SK-N-SH (cell line): ENCODE data around the gene LAPTM4A. TPM values are rescaled to one million over a fixed set of nuclear protein-coding genes. Genes with fewer than 3 reads are reported as not detected.

ENCODE experiments used
- CTCF ChIA-PET: fragments of 300-600, 350-600 bp; formaldehyde crosslinking; extraction: SDS; loops from one replicate; lab custom pipeline; 2021; lab: Yijun Ruan, JAX
- POLR2A ChIA-PET: fragments of 350-600 bp; sonication (Branson Sonifier 250); formaldehyde crosslinking; extraction: SDS; loops from one replicate; lab custom pipeline; 2020; ENCODE audit warnings: antibody characterized with exemption, inconsistent platforms; lab: Yijun Ruan, JAX
- DNase-seq: peaks from one replicate; pipeline ENCODE4 v3.0.0; 2012
- H2AFZ ChIP-seq: fragments of 200-600 bp; sonication (generic); 2 replicates; pipeline ENCODE4 v1.8.1; 2016; ENCODE audit warnings: antibody characterized with exemption, mild to moderate bottlenecking, low read depth
- H3F3A ChIP-seq: fragments of 200-600 bp; sonication (generic); replicated peaks from 2 replicates; pipeline ENCODE3; 2016; ENCODE audit warnings: antibody characterized with exemption, mild to moderate bottlenecking; ENCODE audit not compliant: insufficient read depth
- H3K27ac ChIP-seq, 2 experiments: fragments of 200-500 bp in 1 of 2; fragments of 200-600 bp in 1 of 2; sonication (Bioruptor generic) in 1 of 2; sonication (generic), shearing (Covaris generic) in 1 of 2; 2 replicates each; pipeline versions ENCODE4 v1.5.1 to v1.6.1; 2014 to 2016; ENCODE audit warnings: low read depth in 2 of 2, inconsistent platforms in 1 of 2, low read length in 1 of 2, mild to moderate bottlenecking in 1 of 2, mixed read lengths in 1 of 2
- H3K27me3 ChIP-seq: fragments of 200-600 bp; sonication (generic), shearing (Covaris generic); 2 replicates; pipeline ENCODE4 v1.6.1; 2016; ENCODE audit warnings: mixed run types; ENCODE audit not compliant: insufficient read depth
- H3K36me3 ChIP-seq, 2 experiments: fragments of 200-500 bp in 1 of 2; fragments of 200-600 bp in 1 of 2; sonication (Bioruptor generic) in 1 of 2; sonication (generic) in 1 of 2; replicated peaks in 1 of 2; 2 replicates each; pipeline versions ENCODE3 to v1.5.1; 2014 to 2016; ENCODE audit warnings: low read length in 1 of 2, mild to moderate bottlenecking in 1 of 2; ENCODE audit not compliant: insufficient read depth in 2 of 2, control insufficient read depth in 1 of 2
- H3K4me1 ChIP-seq, 2 experiments: fragments of 200-500 bp in 1 of 2; fragments of 200-600 bp in 1 of 2; sonication (Bioruptor generic) in 1 of 2; sonication (generic), shearing (Covaris generic) in 1 of 2; 2 replicates each; pipeline versions ENCODE4 v1.5.1 to v1.6.1; 2014 to 2016; ENCODE audit warnings: low read depth in 1 of 2, low read length in 1 of 2, mixed run types in 1 of 2; ENCODE audit not compliant: insufficient read depth in 2 of 2, control insufficient read depth in 1 of 2
- H3K4me2 ChIP-seq: fragments of 200-600 bp; sonication (generic), shearing (Covaris generic); 2 replicates; pipeline ENCODE4 v1.6.1; 2017; ENCODE audit warnings: mixed run types
- H3K4me3 ChIP-seq, 2 experiments: fragments of 200-500 bp in 1 of 2; fragments of 200-600 bp in 1 of 2; sonication (Bioruptor generic) in 1 of 2; sonication (generic), shearing (Covaris generic) in 1 of 2; 2 replicates each; pipeline versions ENCODE4 v1.5.1 to v1.8.1; 2014 to 2016; ENCODE audit warnings: low read depth in 2 of 2, inconsistent platforms in 1 of 2, low read length in 1 of 2, mild to moderate bottlenecking in 1 of 2, mixed read lengths in 1 of 2, moderate library complexity in 1 of 2
- H3K79me2 ChIP-seq: fragments of 200-600 bp; sonication (generic); 2 replicates; pipeline ENCODE4 v1.8.1; 2017; ENCODE audit warnings: mild to moderate bottlenecking; ENCODE audit not compliant: insufficient read depth
- H3K9ac ChIP-seq: fragments of 200-600 bp; sonication (generic); 2 replicates; pipeline ENCODE4 v1.6.1; 2017; ENCODE audit warnings: mixed run types
- H3K9me2 ChIP-seq: fragments of 200-600 bp; sonication (generic); 2 replicates; pipeline ENCODE4 v1.6.1; 2017; ENCODE audit warnings: mixed run types
- H3K9me3 ChIP-seq: fragments of 200-600 bp; sonication (generic); 2 replicates; pipeline ENCODE4 v1.6.1; 2017; ENCODE audit warnings: mixed run types, mild to moderate bottlenecking, moderate library complexity
- H4K20me1 ChIP-seq: fragments of 200-600 bp; sonication (generic); 2 replicates; pipeline ENCODE4 v1.6.1; 2017; ENCODE audit warnings: mild to moderate bottlenecking, mixed run types; ENCODE audit not compliant: insufficient read depth
- CHD2 ChIP-seq: fragments of 150-350 bp; IDR thresholded peaks from 2 replicates; pipeline ENCODE4 v1.6.1; 2018; ENCODE audit warnings: low read length; ENCODE audit not compliant: partially characterized antibody
- EZH2phosphoT487 ChIP-seq: fragments of 200-600 bp; sonication (generic); IDR thresholded peaks from 2 replicates; pipeline ENCODE4 v1.6.1; 2017; ENCODE audit warnings: low read depth, mixed run types, mild to moderate bottlenecking, antibody characterized with exemption, moderate library complexity, borderline replicate concordance
- FOSL2 ChIP-seq: IDR thresholded peaks from 2 replicates; pipeline ENCODE4 v1.4.0; 2012; ENCODE audit warnings: low read depth, mild to moderate bottlenecking, moderate library complexity, borderline replicate concordance
- FOXJ3 ChIP-seq: sonication (generic); formaldehyde crosslinking; IDR thresholded peaks from 2 replicates; pipeline ENCODE4 v1.5.1; 2020; ENCODE audit warnings: mild to moderate bottlenecking, missing genetic modification reagents
- FOXM1 ChIP-seq: IDR thresholded peaks from 2 replicates; pipeline ENCODE4 v1.4.0; 2012; ENCODE audit warnings: low read depth, mild to moderate bottlenecking
- GATA2 ChIP-seq: sonication (generic); formaldehyde crosslinking; IDR thresholded peaks from 2 replicates; pipeline ENCODE4 v1.5.0; 2020; ENCODE audit warnings: mild to moderate bottlenecking, missing genetic modification reagents
- IRF3 ChIP-seq: fragments of 150-350 bp; IDR thresholded peaks from 2 replicates; pipeline ENCODE4 v1.6.1; 2016; ENCODE audit warnings: mild to moderate bottlenecking, low read depth, low read length
- JUND ChIP-seq: IDR thresholded peaks from 2 replicates; pipeline ENCODE4 v1.4.0; 2012
- MAX ChIP-seq: IDR thresholded peaks from 2 replicates; pipeline ENCODE4 v1.4.0; 2012; ENCODE audit warnings: low read depth
- NRF1 ChIP-seq: IDR thresholded peaks from 2 replicates; pipeline ENCODE4 v1.6.1; 2012; ENCODE audit warnings: low read depth, mild to moderate bottlenecking, low read length
- PBX3 ChIP-seq: IDR thresholded peaks from 2 replicates; pipeline ENCODE4; 2012
- REST ChIP-seq: IDR thresholded peaks from 2 replicates; pipeline ENCODE4 v1.6.1; 2012; ENCODE audit warnings: mild to moderate bottlenecking, low read depth, low read length, moderate library complexity
- RFX5 ChIP-seq: IDR thresholded peaks from 2 replicates; pipeline ENCODE4 v1.6.1; 2012; ENCODE audit warnings: mild to moderate bottlenecking, improper control_type of control experiment, low read length
- SIN3A ChIP-seq: IDR thresholded peaks from 2 replicates; pipeline ENCODE4 v1.6.1; 2012; ENCODE audit warnings: low read depth, mild to moderate bottlenecking, low read length, moderate library complexity, borderline replicate concordance
- SMC3 ChIP-seq: IDR thresholded peaks from 2 replicates; pipeline ENCODE4 v1.6.1; 2012; ENCODE audit warnings: low read depth, low read length, improper control_type of control experiment
- USF2 ChIP-seq: fragments of 150-350 bp; IDR thresholded peaks from 2 replicates; pipeline ENCODE4 v1.6.1; 2017; ENCODE audit warnings: antibody characterized with exemption, low read length, low read depth, borderline replicate concordance
- YY1 ChIP-seq: IDR thresholded peaks from 2 replicates; pipeline ENCODE4 v1.4.0; 2012; ENCODE audit warnings: low read depth, mild to moderate bottlenecking
- WGBS: methylation state at CpG from one replicate; pipeline ENCODE4 v1.1.6; 2017; ENCODE audit warnings: low lambda C conversion rate; 5-methylcytosine and 5-hydroxymethylcytosine counted together
- polyA plus RNA-seq, 3 experiments: library from polyadenylated mRNA; depleted of rRNA; stranded (reverse); fragments of >200 nt; gene quantifications; 2 replicates each; pipeline ENCODE4 v1.2.3, GENCODE V29; 2012

Gene LAPTM4A
- polyA plus RNA-seq, 1 of the 3 experiments (the other 2 are of a cell fraction): 306 TPM

- TF ChIP-seq USF2 (no peak), SIN3A (0 out of 2 replicates have a peak, but pooled peaks have one; percentile 50), YY1 (no peak), RFX5 (0 out of 2 replicates have a peak, but pooled peaks have one; percentile 13), IRF3 (no peak), REST (no peak), NRF1 (no peak), JUND (peak; percentile 86), PBX3 (peak; percentile 93)
These were observed 16.7 kb upstream of the LAPTM4A start (continued) for GRCh38 chr2:20067992-20068584.

- CTCF ChIA-PET: interaction anchor here (1.0 to 2.3 kb wide), 7 partner anchors 11 to 111 kb away, joined by 3 to 10 read pairs (median 4); no protein-coding TSS in a partner anchor
- POLR2A ChIA-PET: interaction anchor here (1.7 kb wide), 1 partner anchor 14 kb away, joined by 21 read pairs; the partner anchor contains the start of gene LAPTM4A
- H3K9me3 ChIP-seq: no peaks in the 10 kb centered on the region
- no peaks in the 10 kb centered on the region for H3K9me2 ChIP-seq
- WGBS: 31% methylated on average over 6 of the region's 6 CpGs
- no peaks in the 10 kb centered on the region for H4K20me1 ChIP-seq
- DNase-seq: peak; percentile 67
- H3K36me3 ChIP-seq: no peaks in the 10 kb centered on the region
- H3K4me2 ChIP-seq: peak overlapping the region; percentile 59; the same call in 1 of the 2 replicates
- H3K4me1 ChIP-seq: peaks cover 18 to 21% of the 10 kb centered on the region in 2 experiments
- peak overlapping the region; percentile 47 to 81; a peak in 3 of 4 replicates for H3K27ac ChIP-seq
- H2AFZ ChIP-seq: peak overlapping the region; percentile 15; the same call in 1 of the 2 replicates
- no peaks in the 10 kb centered on the region for H3K79me2 ChIP-seq
- H3K27me3 ChIP-seq: no peaks in the 10 kb centered on the region
- peaks cover 42% of the 10 kb centered on the region for H3F3A ChIP-seq
- H3K9ac ChIP-seq: no peak overlapping the region
- H3K4me3 ChIP-seq: no peak overlapping the region
- TF ChIP-seq YY1 (peak; percentile 72; the same call in 1 of the 2 replicates), CHD2 (peak; percentile 57), FOXM1 (no peak), FOXJ3 (CRISPR knock-in tag) (0 out of 2 replicates have a peak, but pooled peaks have one; percentile 9), FOSL2 (peak; percentile 91), GATA2 (no peak; the same call in 1 of the 2 replicates), PBX3 (peak; percentile 81), SIN3A (peak; percentile 55; the same call in 1 of the 2 replicates), RFX5 (no peak), EZH2phosphoT487 (no peak), SMC3 (no peak), IRF3 (no peak), MAX (peak; percentile 74)
These were observed 14.6 kb upstream of the LAPTM4A start for GRCh38 chr2:20065885-20066602.
